Ovary (tissue), 9 donors: ENCODE results near the gene OR6C75. TPM values are rescaled to one million over a fixed set of nuclear protein-coding genes. Genes with fewer than 3 reads are reported as not detected.
"Not testable (repeated sequence)": the region's sequence is repeated elsewhere in the genome, so short reads cannot be mapped to it uniquely, and the experiment has no call there.

Experiments used
- DNase-seq, 5 donors: peaks; one replicate each; pipeline ENCODE4 v3.0.0-alpha.2; 2019 to 2020
- H3K27ac ChIP-seq, 2 donors: fragments of 200-600 bp; one replicate each; pipeline versions ENCODE4 v1.5.1 to v1.8.0; 2019 to 2022
- H3K27me3 ChIP-seq: fragments of 200-600 bp; one replicate; pipeline ENCODE4 v1.8.0; 2022
- H3K36me3 ChIP-seq: fragments of 200-600 bp; sonication (generic); one replicate; pipeline ENCODE4 v1.5.1; 2019
- H3K4me1 ChIP-seq: one replicate; pipeline ENCODE4 v1.8.1; 2013; ENCODE audit warnings: mild to moderate bottlenecking, moderate library complexity; ENCODE audit not compliant: insufficient read depth
- H3K4me3 ChIP-seq: fragments of 200-600 bp; sonication (generic); one replicate; pipeline ENCODE4 v1.5.1; 2017
- H3K9me3 ChIP-seq, 2 donors: fragments of 200-600 bp in 1 of 2; sonication (generic) in 1 of 2; one replicate each; pipeline versions ENCODE4 v1.5.1 to v1.8.1; 2013 to 2019; ENCODE audit warnings: mild to moderate bottlenecking in 1 of 2, moderate library complexity in 1 of 2
- EP300 ChIP-seq: sonication (generic); formaldehyde crosslinking; IDR thresholded peaks from one replicate; pipeline ENCODE4 v1.6.1; 2017; ENCODE audit warnings: antibody characterized with exemption
- POLR2A ChIP-seq: fragments of 450-650 bp; IDR thresholded peaks from one replicate; pipeline ENCODE4 v1.6.1; 2017; ENCODE audit warnings: antibody characterized with exemption, mild to moderate bottlenecking, moderate library complexity
- WGBS, 3 donors: extraction: QIAGEN DNeasy Blood & Tissue Kit in 1 of 3; methylation state at CpG; one replicate each; pipeline versions ENCODE4 v1.1.5 to v1.1.7; 2013 to 2017; 5-methylcytosine and 5-hydroxymethylcytosine counted together
- intact Hi-C, 4 donors: fragments of 100-400 bp; cut with DNase I; formaldehyde crosslinking; loops; one replicate each; pipeline versions ENCODE4 v1.11.0 to v1.15.1; 2022 to 2023
- polyA plus RNA-seq, 2 donors: library from polyadenylated mRNA; stranded (reverse); fragments of 200-250 nt in 1 of 2; fragments of 350-450 nt in 1 of 2; fragmentation: Illumina TruSeq in 1 of 2; extraction: RNeasy Lipid Tissue Mini Kit (QIAGEN cat#74804) in 1 of 2; gene quantifications; one replicate each; pipeline ENCODE4 v1.2.3, GENCODE V29; 2013 to 2014
- total RNA-seq, 7 donors: library from RNA; depleted of rRNA in 2 of 7; stranded (reverse); fragments of >200 nt in 2 of 7; fragmentation: NEBNext Ultra II Directional in 3 of 7; extraction: Animal tissue kit (Norgen Biotek cat#: 25700) in 3 of 7; gene quantifications; one replicate each; pipeline versions ENCODE4 v1.1.0 to v1.2.4, GENCODE V29; 2016 to 2023
- TF ChIP-seq, protein P1 (sequence below), 3 donors: fragments of 450-650 bp in 2 of 3; fragments of 200-600 bp in 1 of 3; IDR thresholded peaks; one replicate each; pipeline versions ENCODE4 v1.5.1 to v1.8.0; 2016 to 2022; ENCODE audit warnings: antibody characterized with exemption in 3 of 3, mild to moderate bottlenecking in 1 of 3
- donor health status: DM: no; HTN: no; CAD: no; lungs with moderate emphysema.
- donor health status: DM: no; HTN: no; CAD: no.
- donor health status: Bipolar disorder and iron deficiency.
- donor health status: DM: yes; HTN: yes; CAD: no.
- donor health status: DM: no; HTN: no; CAD: no.
- donor health status: DM: yes; HTN: yes; CAD: no.

The OR6C75 gene
- total and polyA plus RNA-seq, 9 donors: not detected

DNA sequence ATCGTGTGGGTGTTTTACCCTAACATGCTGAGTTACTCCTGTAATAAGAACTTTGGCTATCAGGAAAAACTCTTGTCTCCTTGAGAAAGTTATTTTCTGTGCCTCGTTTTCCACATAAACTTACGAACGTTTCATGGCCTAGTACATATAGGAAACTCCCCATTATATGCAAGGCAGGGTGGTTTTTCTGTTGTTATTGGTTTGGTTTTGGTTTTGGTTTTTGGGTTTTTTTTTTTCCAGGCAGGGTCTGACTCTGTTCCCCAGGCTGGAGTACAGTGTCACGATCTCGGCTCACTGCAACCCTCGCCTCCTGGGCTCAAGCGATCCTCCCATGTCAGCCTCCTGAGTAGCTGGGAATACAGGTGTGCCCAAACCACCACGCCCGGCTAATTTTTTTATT is 26.8 kb upstream of the OR6C75 start:
- Histone ChIP-seq H3K27ac (no peak overlapping the region), H3K4me3 (no peak overlapping the region), H3K36me3 (no peaks in the 10 kb centered on the region), H3K27me3 (no peaks in the 10 kb centered on the region), H3K4me1 (no peaks in the 10 kb centered on the region), H3K9me3 (no peaks in the 10 kb centered on the region)
- WGBS, 3 donors: 85 to 90% (median 89%) methylated on average over 10 of the region's 10 CpGs
- TF ChIP-seq EP300 (no peak), POLR2A (no peak)
- TF ChIP-seq, protein P1, sequence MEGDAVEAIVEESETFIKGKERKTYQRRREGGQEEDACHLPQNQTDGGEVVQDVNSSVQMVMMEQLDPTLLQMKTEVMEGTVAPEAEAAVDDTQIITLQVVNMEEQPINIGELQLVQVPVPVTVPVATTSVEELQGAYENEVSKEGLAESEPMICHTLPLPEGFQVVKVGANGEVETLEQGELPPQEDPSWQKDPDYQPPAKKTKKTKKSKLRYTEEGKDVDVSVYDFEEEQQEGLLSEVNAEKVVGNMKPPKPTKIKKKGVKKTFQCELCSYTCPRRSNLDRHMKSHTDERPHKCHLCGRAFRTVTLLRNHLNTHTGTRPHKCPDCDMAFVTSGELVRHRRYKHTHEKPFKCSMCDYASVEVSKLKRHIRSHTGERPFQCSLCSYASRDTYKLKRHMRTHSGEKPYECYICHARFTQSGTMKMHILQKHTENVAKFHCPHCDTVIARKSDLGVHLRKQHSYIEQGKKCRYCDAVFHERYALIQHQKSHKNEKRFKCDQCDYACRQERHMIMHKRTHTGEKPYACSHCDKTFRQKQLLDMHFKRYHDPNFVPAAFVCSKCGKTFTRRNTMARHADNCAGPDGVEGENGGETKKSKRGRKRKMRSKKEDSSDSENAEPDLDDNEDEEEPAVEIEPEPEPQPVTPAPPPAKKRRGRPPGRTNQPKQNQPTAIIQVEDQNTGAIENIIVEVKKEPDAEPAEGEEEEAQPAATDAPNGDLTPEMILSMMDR (IDR thresholded peaks at IDR 0.05): no peak
- intact Hi-C loops: no loop called here
- no peak for DNase-seq

GRCh38 chr12:55355338-55355737 is 7.4 kb upstream of the OR6C75 start:
- WGBS, 3 donors: 60 to 75% (median 64%) methylated on average over 4 of the region's 4 CpGs
- H3K36me3 ChIP-seq, H3K4me1 ChIP-seq, H3K27me3 ChIP-seq, DNase-seq, H3K9me3 ChIP-seq, H3K27ac ChIP-seq, intact Hi-C loops, H3K4me3 ChIP-seq: not testable (repeated sequence)

DNA sequence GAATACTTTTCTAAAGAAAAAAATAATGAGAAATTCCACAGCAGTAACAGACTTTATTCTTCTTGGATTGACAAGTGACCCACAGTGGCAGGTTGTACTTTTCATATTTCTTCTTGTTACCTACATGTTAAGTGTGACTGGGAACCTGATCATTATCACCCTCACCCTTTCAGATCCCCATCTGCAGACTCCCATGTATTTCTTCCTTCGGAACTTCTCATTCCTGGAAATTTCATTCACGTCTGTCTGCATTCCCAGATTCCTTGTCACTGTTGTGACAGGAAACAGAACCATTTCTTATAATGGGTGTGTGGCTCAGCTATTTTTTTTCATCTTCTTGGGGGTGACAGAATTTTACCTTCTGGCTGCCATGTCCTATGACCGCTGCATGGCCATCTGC is 2.3 kb downstream of the OR6C75 start:
- Histone ChIP-seq H3K9me3 (no peaks in the 10 kb centered on the region), H3K4me3 (no peak overlapping the region), H3K27ac (no peak overlapping the region), H3K4me1 (no peaks in the 10 kb centered on the region), H3K27me3 (no peaks in the 10 kb centered on the region), H3K36me3 (no peaks in the 10 kb centered on the region)
- 77 to 82% (median 82%) methylated on average over 3 of the region's 3 CpGs for WGBS, 3 donors
- TF ChIP-seq POLR2A (no peak), EP300 (no peak)
- TF ChIP-seq, protein P1 (IDR thresholded peaks at IDR 0.05): no peak
- DNase-seq: no peak
- intact Hi-C loops: no loop called here

GRCh38 chr12:55372521-55372920 is 9.7 kb downstream of the OR6C75 start:
- intact Hi-C loops: no loop called here
- H3K27me3 ChIP-seq: peaks cover 4% of the 10 kb centered on the region
- H3K36me3 ChIP-seq: no peaks in the 10 kb centered on the region
- no peaks in the 10 kb centered on the region for H3K9me3 ChIP-seq
- H3K27ac ChIP-seq: no peak overlapping the region
- no peak overlapping the region for H3K4me3 ChIP-seq
- TF ChIP-seq EP300: no peak
- TF ChIP-seq, protein P1 (IDR thresholded peaks at IDR 0.05): no peak
- no peak for TF ChIP-seq POLR2A
- no peaks in the 10 kb centered on the region for H3K4me1 ChIP-seq
- WGBS, 3 donors: 66 to 77% (median 69%) methylated on average over 4 of the region's 4 CpGs
- no peak for DNase-seq

GRCh38 chr12:55385891-55386290 is 23.1 kb downstream of the OR6C75 start:
- H3K4me1 ChIP-seq: no peaks in the 10 kb centered on the region
- no peak overlapping the region for H3K27ac ChIP-seq
- DNase-seq: no peak
- H3K4me3 ChIP-seq: no peak overlapping the region
- intact Hi-C loops: no loop called here
- H3K36me3 ChIP-seq: no peaks in the 10 kb centered on the region
- no peaks in the 10 kb centered on the region for H3K9me3 ChIP-seq
- TF ChIP-seq, protein P1 (IDR thresholded peaks at IDR 0.05): no peak
- TF ChIP-seq POLR2A: no peak
- no peak for TF ChIP-seq EP300
- no peaks in the 10 kb centered on the region for H3K27me3 ChIP-seq
